Activated T-cell treated with anti-CD3 and anti-CD28 coated beads, Interleukin-2, amount 50 U/mL, for 1 hour (primary cell): ENCODE measurements around the gene SCAF4.
A peak's percentile ranks its signal among the peaks of the same experiment; 100 is the strongest.
"Not testable (repeated sequence)": the region's sequence is repeated elsewhere in the genome, so short reads cannot be mapped to it uniquely, and the experiment has no call there.

ENCODE experiments used
- DNase-seq: peaks from one replicate; pipeline ENCODE4 v3.0.0-alpha.2; 2020

SCAF4 gene

GRCh38 chr21:31667639-31668038 lies 64.3 kb downstream of the SCAF4 start:
- no peak for DNase-seq

GRCh38 chr21:31667132-31667531 lies 64.8 kb downstream of the SCAF4 start:
- no peak for DNase-seq

DNA sequence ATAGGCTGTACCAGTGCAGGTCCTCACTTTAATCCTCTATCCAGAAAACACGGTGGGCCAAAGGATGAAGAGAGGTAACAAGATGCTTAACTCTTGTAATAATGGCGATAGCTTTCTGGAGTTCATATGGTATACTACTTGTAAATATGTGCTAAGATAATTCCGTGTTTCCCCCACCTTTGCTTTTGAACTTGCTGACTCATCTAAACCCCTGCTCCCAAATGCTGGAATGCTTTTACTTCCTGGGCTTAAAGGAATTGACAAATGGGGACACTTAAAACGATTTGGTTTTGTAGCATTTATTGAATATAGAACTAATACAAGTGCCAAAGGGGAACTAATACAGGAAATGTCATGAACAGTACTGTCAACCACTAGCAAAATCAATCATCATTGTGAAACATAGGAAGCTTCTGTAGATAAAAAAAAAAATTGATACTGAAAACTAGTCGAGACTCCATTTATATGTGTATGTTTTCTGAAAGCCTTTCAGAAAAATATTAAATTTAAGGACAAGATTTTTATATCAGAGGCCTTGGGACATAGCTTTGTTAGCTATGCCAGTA lies 65.4 kb downstream of the SCAF4 start:
- no peak for DNase-seq

GRCh38 chr21:31665869-31666268 lies 66.0 kb downstream of the SCAF4 start:
- DNase-seq: not testable (repeated sequence)

- DNase-seq: no peak
These were observed 66.5 kb downstream of the SCAF4 start for GRCh38 chr21:31665397-31665796.

GRCh38 chr21:31663584-31664249 lies 68.2 kb downstream of the SCAF4 start:
- DNase-seq: no peak

DNA sequence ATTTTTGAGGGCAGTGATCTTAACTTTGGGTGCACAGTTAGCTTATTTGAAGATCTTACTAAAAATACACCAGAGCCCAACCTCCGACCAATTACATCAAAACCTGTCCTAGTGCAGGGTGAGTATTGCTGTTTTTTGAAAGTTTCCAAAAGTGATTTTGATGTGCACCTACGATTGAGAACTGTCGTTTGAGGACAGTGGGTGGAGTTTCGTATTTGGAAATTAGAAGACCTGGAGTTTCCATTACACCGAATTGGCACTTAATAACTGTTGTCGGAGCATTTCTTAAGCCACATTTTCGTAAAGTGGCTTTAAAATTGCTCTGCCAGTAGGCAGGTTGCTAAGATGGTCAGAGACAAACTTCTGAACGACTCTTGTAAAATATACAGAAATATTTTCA lies 71.3 kb downstream of the SCAF4 start:
- no peak for DNase-seq

- no peak for DNase-seq
These were observed 71.7 kb downstream of the SCAF4 start for GRCh38 chr21:31660259-31660565.

GRCh38 chr21:31659536-31660258 lies 72.2 kb downstream of the SCAF4 start, which contains the start of gene SOD1:
Gene SOD1, plus strand, starts transcription at chr21:31659693. Its CDS starts 77 bp downstream, at chr21:31659770.
- peak; percentile 97 for DNase-seq

- no peak for DNase-seq
These were observed 72.7 kb downstream of the SCAF4 start for GRCh38 chr21:31659286-31659535.

DNA sequence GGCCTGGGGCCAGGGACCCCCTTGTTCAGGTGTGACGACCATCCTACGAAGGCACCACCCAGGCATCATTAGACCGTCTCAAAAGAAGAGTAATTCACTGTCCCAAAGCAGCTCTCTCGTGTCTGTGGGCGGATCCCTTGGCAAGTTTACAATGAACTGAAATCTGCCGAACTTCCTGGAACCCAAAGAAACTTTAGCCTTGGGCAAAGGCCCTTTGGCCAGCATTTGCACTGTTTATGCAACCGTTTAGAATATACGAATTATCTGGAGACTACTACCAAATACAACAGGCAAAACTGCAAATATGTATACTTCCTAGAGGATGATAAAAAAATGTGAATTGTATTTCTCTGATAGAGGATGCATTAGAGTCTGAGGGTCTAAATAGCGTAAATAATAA lies 73.9 kb downstream of the SCAF4 start:
- no peak for DNase-seq

DNA sequence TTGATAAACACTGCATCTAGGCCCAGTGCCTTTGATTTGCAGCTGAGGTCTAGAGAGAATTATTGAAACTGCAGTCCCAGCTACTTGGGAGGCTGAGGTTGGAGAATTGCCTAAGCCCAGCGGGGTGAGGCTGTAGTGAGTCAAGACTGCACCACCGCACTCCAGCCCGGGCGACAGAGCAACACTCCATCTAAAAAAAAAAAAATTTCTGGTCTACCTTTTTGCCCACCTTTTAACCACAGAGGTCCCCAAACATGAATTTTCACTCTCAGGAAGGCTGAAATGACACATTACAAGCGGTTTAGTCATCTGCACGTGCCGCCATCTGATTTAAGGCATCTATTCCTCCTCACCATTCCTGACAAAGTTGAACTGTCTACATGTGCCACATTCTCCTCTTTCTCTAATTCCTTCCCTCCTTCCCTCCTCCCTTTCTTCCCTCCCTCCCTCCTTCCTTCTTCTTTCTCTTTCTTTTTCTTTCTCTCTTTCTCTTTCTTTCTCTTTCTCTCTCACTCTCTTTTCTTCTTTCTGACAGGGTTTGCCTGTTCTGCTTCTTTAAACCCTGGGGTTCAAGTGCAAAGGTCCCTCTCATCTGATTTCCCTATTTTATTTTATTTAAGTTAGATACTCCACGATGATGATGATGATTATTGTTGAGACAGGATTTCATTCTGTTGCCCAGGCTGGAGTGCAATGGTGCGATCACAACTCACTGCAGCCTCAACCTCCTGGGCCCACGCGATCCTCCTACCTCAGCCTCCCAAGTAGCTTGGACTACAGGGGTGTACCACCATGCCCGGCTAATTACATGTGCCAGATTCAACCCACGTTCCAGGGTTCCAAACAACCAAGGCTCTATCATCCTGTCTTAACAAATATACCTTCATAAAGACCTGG lies 75.5 kb downstream of the SCAF4 start:
- DNase-seq: no peak

DNA sequence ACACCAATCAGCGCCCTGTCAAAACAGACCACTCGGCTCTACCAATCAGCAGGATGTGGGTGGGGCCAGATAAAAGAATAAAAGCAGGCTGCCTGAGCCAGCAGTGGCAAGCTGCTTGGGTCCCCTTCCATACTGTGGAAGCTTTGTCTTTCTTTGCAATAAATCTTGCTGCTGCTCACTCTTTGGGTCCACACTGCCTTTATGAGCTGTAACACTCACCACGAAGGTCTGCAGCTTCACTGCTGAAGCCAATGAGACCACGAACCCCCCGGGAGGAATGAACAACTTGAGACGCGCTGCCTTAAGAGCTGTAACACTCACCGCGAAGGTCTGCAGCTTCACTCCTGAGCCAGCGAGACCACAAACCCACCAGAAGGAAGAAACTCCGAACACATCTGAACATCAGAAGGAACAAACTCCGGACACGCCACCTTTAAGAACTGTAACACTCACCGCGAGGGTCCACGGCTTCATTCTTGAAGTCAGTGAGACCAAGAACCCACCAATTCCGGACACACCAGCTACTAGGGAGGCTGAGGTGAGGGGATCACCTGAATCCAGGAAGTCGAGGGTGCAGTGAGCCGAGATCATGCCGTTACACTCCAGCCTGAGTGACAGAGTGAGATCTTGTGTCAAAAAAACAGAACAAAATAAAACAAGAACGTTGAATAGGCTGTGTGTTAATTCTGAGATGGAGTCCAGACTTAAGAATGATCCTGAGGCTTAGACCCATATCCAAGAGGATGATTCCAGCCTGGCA lies 76.9 kb downstream of the SCAF4 start:
- DNase-seq: peak; percentile 36

GRCh38 chr21:31654340-31654739 lies 77.6 kb downstream of the SCAF4 start:
- DNase-seq: no peak

DNA sequence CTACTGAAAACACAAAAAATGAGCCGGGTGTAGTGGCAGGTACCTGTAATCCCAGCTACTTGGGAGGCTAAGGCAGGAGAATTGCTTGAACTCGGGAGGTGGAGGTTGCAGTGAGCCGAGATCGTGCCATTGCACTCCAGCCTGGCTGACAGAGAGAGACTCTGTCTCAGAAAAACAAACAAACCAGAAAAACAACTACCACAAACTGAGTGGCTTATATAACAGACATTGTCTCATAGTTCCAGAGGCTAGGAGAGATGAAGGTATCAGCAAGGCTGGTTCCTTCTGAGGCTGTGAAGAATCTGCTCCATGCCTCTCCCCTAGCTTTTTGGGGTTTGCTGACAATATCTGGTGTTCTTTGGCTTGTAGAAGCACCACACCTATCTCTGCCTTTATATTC lies 80.4 kb downstream of the SCAF4 start:
- not testable (repeated sequence) for DNase-seq

GRCh38 chr21:31650930-31651329 lies 81.0 kb downstream of the SCAF4 start:
- no peak for DNase-seq

- DNase-seq: no peak
These were observed 84.3 kb downstream of the SCAF4 start for GRCh38 chr21:31647650-31648049.

DNA sequence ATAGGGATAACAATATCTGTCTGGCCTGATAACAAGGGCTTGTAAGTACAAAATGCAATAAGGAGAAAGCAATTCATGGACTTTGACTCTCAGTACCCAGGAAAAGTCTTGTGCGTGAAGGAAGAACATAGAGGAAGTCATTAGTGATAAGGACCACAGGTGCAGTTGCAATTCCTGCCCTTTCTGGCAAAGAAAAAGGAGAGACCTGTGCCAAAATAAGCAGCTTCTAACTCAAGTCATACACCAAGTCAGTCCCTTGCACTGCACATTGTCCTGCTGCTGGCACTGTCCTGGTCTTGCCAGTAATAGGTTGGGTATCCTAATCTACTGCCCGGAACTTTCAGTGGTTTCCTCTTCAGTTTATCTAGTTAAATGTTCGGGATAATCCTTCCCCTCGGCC lies 87.3 kb downstream of the SCAF4 start:
- DNase-seq: no peak

DNA sequence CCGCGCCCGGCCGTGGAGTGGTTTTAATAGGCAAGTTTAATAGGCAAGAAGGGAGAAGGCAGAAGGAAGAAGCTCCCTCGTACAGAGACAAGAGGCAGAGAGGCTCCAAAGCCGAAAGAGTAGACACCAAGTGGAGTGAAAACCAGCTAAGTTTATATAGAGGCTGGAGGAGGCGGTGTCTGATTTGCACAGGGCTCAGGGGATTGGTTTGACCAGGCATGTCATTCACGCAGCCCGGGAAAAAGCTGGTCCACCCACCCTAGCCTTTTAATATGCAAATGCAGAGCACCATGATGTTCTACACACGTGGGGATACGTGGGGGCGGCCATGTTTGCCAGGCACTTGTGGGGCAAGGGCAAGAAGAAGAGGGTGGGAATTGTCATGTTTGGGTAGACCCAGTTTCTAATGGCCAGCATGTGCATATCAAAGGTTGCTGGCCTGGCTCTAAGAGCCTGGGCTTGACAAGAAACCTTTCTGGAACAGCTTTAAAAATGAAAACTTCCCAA lies 90.4 kb downstream of the SCAF4 start:
- no peak for DNase-seq

GRCh38 chr21:31636874-31637273 lies 95.0 kb downstream of the SCAF4 start:
- no peak for DNase-seq

DNA sequence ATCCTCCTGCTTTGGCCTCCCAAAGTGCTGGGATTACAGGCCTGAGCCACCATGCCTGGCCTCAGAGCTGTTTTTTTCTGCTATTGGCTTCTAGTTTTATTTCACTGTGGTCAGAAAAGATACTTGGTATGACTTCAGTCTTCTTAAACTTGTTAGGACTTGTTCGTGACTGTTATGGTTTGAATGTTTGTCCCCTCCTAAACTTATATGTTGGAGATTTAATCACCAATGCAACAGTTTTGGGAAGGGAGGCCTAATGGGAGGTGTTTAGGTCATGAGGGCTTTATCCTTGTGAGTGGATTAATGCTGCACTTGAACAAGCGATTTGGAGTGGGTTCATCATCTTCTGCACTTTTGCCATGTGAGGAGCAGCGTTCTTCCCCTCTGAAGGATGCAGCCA lies 96.9 kb downstream of the SCAF4 start:
- DNase-seq: no peak

DNA sequence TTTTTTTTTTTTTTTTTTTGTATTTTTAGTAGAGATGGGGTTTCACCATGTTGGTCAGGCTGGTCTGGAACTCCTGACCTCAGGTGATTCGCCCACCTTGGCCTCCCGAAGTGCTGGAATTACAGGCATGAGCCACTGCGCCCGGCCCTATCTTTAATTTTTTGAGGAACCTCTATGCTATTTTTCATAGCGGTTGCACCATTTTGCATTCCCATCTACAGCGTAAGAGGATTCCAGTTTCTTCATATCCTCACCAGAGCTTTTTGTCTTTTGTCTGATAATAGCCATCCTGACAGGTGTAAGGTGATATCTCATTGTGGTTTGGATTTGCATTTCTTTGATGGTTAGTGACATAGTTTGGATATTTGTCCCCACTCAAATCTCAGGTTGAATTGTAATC lies 100.0 kb downstream of the SCAF4 start:
- DNase-seq: not testable (repeated sequence)
